GM19452 (cell line): ENCODE data around the gene PPP3CA.

Experiments used
- ATAC-seq: cut with Tn5 transposase; IDR thresholded peaks from one replicate; pipeline ENCODE4 v1.9.1; 2021; ENCODE audit not compliant: unreplicated experiment

PPP3CA gene

GRCh38 chr4:101218894-101219293 is 128.4 kb downstream of the PPP3CA start:
- no peak for ATAC-seq

GRCh38 chr4:101218346-101218745 is 129.0 kb downstream of the PPP3CA start:
- no peak for ATAC-seq

- no peak for ATAC-seq
Observed at GRCh38 chr4:101217353-101218031, 129.8 kb downstream of the PPP3CA start.

GRCh38 chr4:101211146-101211553 is 136.2 kb downstream of the PPP3CA start:
- ATAC-seq, result no peak

GRCh38 chr4:101210331-101210730 is 137.0 kb downstream of the PPP3CA start:
- ATAC-seq, result no peak

GRCh38 chr4:101208171-101208570 is 139.2 kb downstream of the PPP3CA start:
- ATAC-seq, result no peak

GRCh38 chr4:101205916-101206315 is 141.4 kb downstream of the PPP3CA start:
- ATAC-seq, result peak; percentile 97

- ATAC-seq, result no peak
Observed at GRCh38 chr4:101201421-101201820, 145.9 kb downstream of the PPP3CA start.

GRCh38 chr4:101200561-101200960 is 146.8 kb downstream of the PPP3CA start:
- no peak for ATAC-seq

- no peak for ATAC-seq
Observed at GRCh38 chr4:101199507-101200285, 147.6 kb downstream of the PPP3CA start.

GRCh38 chr4:101198682-101199339 is 148.5 kb downstream of the PPP3CA start:
- ATAC-seq, result no peak

GRCh38 chr4:101197350-101197749 is 150.0 kb downstream of the PPP3CA start:
- no peak for ATAC-seq

- ATAC-seq, result peak; percentile 97
Observed at GRCh38 chr4:101192244-101192643, 155.1 kb downstream of the PPP3CA start.

GRCh38 chr4:101191302-101192098 is 155.8 kb downstream of the PPP3CA start:
- ATAC-seq, result no peak

GRCh38 chr4:101190751-101191150 is 156.6 kb downstream of the PPP3CA start:
- ATAC-seq, result no peak

- no peak for ATAC-seq
Observed at GRCh38 chr4:101188906-101189305, 158.4 kb downstream of the PPP3CA start.

GRCh38 chr4:101187841-101188240 is 159.5 kb downstream of the PPP3CA start:
- ATAC-seq, result no peak

- no peak for ATAC-seq
Observed at GRCh38 chr4:101186567-101187184, 160.7 kb downstream of the PPP3CA start.

- ATAC-seq, result no peak
Observed at GRCh38 chr4:101184668-101185067, 162.7 kb downstream of the PPP3CA start.

- ATAC-seq, result peak; percentile 50
Observed at GRCh38 chr4:101183666-101184373, 163.5 kb downstream of the PPP3CA start.
